Skin epidermis (tissue), 12 donors: ENCODE data around the gene COL4A2.
"Not testable (repeated sequence)": the region's sequence is repeated elsewhere in the genome, so short reads cannot be mapped to it uniquely, and the experiment has no call there.

Experiments
- H3K27ac ChIP-seq, 21 experiments: fragments of 200-600 bp; sonication (generic) in 11 of 21; one replicate each; pipeline ENCODE4 v1.5.0; 2020; ENCODE audit warnings: mild to moderate bottlenecking in 3 of 21, inconsistent platforms in 2 of 21, moderate library complexity in 2 of 21
- H3K4me3 ChIP-seq, 7 experiments: fragments of 200-600 bp; sonication (generic) in 2 of 7; one replicate each; pipeline ENCODE4 v1.5.0; 2020; ENCODE audit warnings: inconsistent platforms in 2 of 7, mild to moderate bottlenecking in 2 of 7, moderate library complexity in 1 of 7

The COL4A2 gene

GRCh38 chr13:110453091-110453490 lies 146.0 kb downstream of the COL4A2 start:
- H3K27ac ChIP-seq, H3K4me3 ChIP-seq: not testable (repeated sequence)

DNA sequence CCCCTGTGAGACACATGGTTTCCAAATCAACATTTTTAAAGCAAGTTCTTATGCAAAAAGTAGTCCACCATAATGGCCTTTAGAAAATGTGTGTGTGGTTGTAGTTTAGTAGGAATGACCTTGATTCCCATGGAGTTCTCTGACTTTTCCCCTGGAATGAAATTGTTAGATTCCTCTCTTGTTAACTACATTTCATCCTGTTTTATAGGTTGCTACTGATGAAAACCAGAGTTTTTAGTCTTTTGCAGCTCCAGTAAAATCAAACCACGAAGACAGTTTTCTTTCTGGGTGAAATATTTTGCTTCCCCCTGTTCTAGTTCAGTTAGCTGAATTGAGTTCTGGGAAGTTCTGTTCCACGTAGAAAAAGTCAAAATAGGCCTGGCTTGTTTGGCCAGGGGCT lies 146.7 kb downstream of the COL4A2 start:
- no peak overlapping the region for H3K27ac ChIP-seq

DNA sequence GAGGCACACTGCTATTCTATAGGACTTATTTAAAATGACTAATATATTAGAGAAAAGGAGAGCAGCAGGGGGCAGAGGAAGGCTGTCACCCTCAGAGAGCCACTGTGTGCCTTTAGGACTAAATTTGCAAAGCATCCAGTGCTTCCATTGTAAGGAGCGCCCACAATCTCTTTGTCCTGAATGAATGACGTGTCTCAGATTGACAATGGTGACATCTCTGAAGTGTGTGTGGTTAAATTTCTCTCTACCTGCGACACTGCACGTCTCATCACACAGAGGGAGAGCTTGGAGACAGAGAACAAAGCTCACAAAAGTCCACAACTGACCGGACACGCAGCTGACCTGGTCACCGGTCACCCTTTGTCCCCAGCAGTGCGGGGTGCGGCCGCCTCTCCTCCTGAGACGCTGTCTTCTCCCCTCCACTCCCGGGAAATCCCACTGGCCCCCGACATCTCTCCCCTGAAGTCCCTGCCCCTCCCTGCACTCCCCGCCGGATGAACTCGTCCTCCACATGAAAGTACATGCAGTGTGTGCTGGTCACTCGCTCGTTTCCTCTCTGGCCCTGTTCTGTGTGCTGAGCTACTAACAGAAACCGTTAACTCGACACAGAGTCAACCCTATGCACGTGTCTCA lies 147.3 kb downstream of the COL4A2 start:
- H3K4me3 ChIP-seq, result no peak overlapping the region
- no peak overlapping the region for H3K27ac ChIP-seq

More for the DNA sequence above, 146.7 kb downstream of the COL4A2 start:
- no peak overlapping the region for H3K4me3 ChIP-seq

- H3K4me3 ChIP-seq, result no peak overlapping the region
- no peak overlapping the region for H3K27ac ChIP-seq
Observed at GRCh38 chr13:110454956-110455355, 147.9 kb downstream of the COL4A2 start.

- Histone ChIP-seq H3K27ac (no peak overlapping the region), H3K4me3 (no peak overlapping the region)
Observed at GRCh38 chr13:110455444-110455843, 148.4 kb downstream of the COL4A2 start.

DNA sequence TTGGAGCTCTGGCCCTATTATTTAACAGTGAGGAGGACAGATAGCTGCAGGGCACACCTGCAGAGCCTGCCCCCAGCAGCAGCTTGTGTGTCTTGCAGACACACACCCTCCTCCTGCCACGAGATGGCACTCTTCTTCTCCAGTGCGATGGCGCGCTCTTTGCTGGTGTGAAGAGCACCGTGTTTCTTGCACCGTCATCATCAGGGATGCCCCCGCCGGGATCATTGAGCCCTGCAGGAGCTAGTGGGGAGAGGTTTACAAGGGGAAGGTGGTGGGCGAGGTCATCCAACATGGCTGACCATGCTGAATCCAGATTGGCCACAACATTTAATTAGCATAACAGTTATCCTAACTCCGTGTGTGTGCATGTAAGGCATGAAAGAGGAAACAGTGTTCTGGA lies 148.9 kb downstream of the COL4A2 start:
- Histone ChIP-seq H3K27ac (no peak overlapping the region), H3K4me3 (no peak overlapping the region)

DNA sequence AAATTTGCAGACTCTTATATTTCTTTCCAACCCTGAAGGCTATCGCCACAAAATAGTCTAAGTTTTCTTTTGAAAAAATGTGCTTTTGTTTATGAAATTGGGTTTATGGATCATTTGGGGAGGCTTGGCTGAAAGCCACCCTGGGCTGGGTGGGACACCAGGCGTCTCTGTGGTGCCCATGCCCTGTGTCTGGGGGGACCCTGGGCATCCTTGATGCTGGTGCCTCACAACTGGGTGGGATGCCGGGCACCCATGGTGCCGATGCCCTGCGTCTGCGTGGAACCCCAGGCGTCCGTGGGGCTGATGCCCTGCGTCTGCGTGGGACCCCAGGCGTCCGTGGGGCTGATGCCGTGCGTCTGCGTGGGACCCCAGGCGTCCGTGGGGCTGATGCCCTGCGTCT lies 149.5 kb downstream of the COL4A2 start:
- no peak overlapping the region for H3K4me3 ChIP-seq
- no peak overlapping the region for H3K27ac ChIP-seq

DNA sequence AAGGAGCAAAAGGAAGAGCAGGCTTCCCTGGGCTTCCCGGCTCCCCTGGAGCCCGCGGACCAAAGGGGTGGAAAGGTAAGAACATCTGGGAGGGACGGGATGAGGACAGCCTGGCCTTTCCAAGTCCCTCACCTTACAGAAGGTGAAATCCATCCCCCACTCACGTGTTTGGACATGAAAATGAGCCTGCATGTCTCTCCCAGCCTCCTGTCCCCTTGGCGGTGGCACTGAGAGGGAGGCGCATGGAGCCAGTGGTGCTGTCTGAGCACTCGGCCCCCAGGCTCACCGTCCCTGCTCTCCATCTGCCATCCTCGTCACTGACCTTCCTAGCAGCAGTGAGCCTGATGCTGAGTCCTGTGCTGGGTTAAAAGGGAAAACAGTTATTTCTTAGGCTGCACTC lies 150.3 kb downstream of the COL4A2 start:
- no peak overlapping the region for H3K4me3 ChIP-seq

DNA sequence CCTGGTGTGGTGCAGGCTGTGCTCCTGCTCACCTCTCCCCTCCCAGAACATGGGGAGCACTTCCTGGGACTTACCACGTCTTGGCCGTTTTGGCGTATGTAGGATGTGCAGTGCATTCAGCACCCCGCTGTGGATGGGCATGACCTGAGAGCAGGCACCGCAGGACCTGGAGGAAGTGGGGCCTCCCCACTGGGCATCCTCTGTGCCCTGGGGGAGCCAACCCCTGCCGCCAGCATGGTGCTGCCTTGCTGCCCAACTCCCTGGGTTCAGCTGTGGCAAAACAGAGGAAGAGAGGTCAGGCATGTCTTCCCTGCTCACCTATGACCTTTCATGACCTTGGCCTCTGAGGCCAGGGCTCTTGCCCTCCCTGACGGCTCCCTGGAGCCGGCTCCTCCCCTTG lies 150.9 kb downstream of the COL4A2 start:
- Histone ChIP-seq H3K4me3 (no peak overlapping the region), H3K27ac (no peak overlapping the region)

More for the DNA sequence above, 150.3 kb downstream of the COL4A2 start:
- no peak overlapping the region for H3K27ac ChIP-seq

DNA sequence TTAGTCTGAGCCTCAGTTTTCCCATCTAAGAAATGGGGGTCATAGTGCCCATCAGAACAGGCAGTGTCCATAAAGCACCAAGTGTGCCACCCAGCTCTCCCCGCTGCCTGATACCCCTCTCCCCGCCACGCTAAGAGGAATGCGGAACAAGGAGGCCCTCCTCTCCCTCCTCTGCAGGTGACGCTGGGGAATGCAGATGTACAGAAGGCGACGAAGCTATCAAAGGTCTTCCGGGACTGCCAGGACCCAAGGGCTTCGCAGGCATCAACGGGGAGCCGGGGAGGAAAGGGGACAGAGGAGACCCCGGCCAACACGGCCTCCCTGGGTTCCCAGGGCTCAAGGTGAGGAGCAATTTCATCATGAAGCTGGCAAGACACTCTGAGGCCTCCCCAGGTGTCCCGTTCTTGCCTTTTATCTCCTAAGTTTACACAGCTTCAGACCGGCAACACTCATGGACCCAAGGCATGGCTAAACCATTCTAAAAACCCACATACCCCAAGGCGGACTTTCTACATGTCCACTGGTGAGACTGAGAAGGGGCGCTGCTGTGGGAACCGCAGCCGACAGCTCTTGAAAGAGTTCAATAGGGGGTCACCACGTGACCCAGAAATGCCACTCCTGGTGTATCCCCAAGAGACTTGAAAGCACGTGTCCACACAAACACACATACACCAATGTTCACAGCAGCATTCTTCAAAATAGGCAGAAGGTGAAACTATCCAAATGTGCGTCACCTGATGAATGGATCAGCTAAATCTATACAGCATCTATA lies 151.7 kb downstream of the COL4A2 start:
- Histone ChIP-seq H3K4me3 (no peak overlapping the region), H3K27ac (no peak overlapping the region)

DNA sequence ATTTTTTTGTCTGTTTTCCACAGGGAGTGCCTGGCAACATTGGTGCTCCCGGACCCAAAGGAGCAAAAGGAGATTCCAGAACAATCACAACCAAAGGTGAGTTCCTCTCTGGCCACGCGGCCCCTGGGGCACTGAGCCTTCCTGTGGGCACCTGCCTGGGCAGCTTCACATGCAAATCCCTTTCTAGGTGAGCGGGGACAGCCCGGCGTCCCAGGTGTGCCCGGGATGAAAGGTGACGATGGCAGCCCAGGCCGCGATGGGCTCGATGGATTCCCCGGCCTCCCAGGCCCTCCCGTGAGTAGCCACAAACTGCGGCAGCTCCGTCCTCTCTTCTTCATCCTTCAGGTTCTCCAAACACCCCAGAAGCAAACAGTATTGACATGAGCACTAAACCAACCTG lies 155.0 kb downstream of the COL4A2 start:
- H3K27ac ChIP-seq, result no peak overlapping the region
- no peak overlapping the region for H3K4me3 ChIP-seq

- Histone ChIP-seq H3K27ac (peak overlapping the region in 1 of 21 experiments; percentile 15), H3K4me3 (no peak overlapping the region)
Observed at GRCh38 chr13:110463156-110463555, 156.1 kb downstream of the COL4A2 start.

- no peak overlapping the region for H3K4me3 ChIP-seq
- no peak overlapping the region for H3K27ac ChIP-seq
Observed at GRCh38 chr13:110463871-110464510, 156.9 kb downstream of the COL4A2 start.

DNA sequence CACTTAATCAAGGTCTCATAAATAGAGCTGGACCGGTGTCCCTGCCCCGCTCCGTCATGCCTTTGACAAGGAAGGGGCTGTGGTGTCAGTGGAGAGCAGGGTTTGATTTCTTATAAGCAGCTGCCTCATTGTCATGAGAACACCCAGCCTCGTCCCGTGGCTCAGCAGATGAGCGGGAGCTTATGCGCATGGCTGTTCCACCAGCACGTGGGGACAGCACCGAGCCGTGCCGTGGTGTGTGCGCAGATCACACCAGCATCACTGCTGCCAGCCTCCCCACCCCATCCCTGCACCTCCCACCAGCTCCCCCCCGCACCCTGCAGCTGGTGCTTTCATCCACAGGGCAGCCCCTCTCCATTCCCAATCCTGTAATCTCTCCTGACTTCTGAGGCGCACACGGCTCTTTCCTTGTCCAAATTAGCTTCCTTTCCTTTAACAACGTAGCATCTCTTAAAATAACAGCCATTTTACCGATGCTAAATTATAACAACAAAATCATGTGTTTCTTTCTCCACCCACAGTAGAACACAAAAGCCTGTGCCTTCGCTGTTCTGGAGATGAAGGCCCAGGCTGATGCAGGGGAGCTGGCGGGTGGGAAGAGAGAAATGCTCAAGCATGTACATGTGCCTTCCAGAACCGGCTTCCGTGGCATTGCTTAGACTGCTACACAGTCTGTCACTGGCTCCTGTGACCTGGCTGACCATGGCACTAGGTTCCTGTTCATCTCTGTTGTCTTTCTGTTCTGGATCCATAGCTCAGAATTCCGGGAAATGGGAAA lies 157.7 kb downstream of the COL4A2 start:
- Histone ChIP-seq H3K27ac (no peak overlapping the region), H3K4me3 (no peak overlapping the region)

GRCh38 chr13:110465696-110466095 lies 158.6 kb downstream of the COL4A2 start:
- Histone ChIP-seq H3K27ac (no peak overlapping the region), H3K4me3 (no peak overlapping the region)

- Histone ChIP-seq H3K4me3 (no peak overlapping the region), H3K27ac (no peak overlapping the region)
Observed at GRCh38 chr13:110466266-110466915, 159.3 kb downstream of the COL4A2 start.

DNA sequence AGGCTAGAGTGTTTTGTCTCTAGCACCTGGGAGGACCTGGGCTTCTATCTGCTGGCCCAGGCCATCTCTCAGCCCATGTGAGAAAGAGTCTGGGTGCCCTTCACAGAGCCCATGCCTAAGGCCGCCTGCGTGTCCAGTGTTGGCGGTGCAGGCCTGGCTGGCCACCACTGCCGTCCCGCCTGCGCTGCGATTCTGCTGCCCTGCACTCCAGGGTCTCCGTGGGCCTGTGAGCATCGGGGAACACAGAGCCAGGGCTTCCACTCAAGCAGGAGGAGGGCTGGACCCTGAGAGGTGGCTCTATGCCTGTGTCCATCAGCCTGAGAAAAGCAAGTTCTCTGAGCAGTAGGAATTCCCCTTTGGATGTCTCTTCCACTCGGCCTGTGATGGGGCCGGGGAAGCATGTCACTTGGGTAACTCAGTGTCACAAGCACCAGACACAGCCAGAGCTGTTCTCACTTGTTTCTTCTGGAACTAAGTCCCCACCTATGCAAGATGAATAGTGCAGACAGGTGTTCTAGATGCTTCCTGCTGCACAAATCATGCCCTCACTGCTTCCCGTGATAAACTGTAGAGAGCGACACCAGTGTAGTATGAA lies 160.5 kb downstream of the COL4A2 start:
- no peak overlapping the region for H3K4me3 ChIP-seq
- no peak overlapping the region for H3K27ac ChIP-seq

GRCh38 chr13:110468986-110469495 lies 162.0 kb downstream of the COL4A2 start:
- no peak overlapping the region for H3K4me3 ChIP-seq

GRCh38 chr13:110469597-110469996 lies 162.5 kb downstream of the COL4A2 start:
- Histone ChIP-seq H3K27ac (no peak overlapping the region), H3K4me3 (no peak overlapping the region)

More at GRCh38 chr13:110468986-110469495, 162.0 kb downstream of the COL4A2 start:
- H3K27ac ChIP-seq, result no peak overlapping the region
